Pancreas (tissue), 10 donors: ENCODE results near the gene CDH11. TPM values are rescaled to one million over a fixed set of nuclear protein-coding genes. Genes with fewer than 3 reads are reported as not detected.

Experiments used
- ATAC-seq, 4 donors: fragments of 200-7000 bp; cut with Tn5 transposase; one replicate each; pipeline versions ENCODE4 v1.8.0 to v1.9.1; 2020; ENCODE audit warnings: mild to moderate bottlenecking in 4 of 4, moderate library complexity in 4 of 4
- DNase-seq, 6 donors: peaks; one replicate each; pipeline ENCODE4 v3.0.0-alpha.2; 2020
- FAIRE-seq: peaks from 2 replicates; lab custom pipeline; 2012; peaks lifted over from hg19 to GRCh38; lab: Jason Lieb, UNC
- H3K27ac ChIP-seq, 4 donors: fragments of 200-600 bp; sonication (generic); 1 replicate in 3 of 4; 2 replicates in 1 of 4; pipeline versions ENCODE4 v1.5.0 to v1.8.0; 2020
- H3K27me3 ChIP-seq, 4 donors: fragments of 200-600 bp; one replicate each; pipeline ENCODE4 v1.8.0; 2021
- H3K36me3 ChIP-seq, 3 donors: fragments of 200-600 bp; sonication (generic) in 1 of 3; one replicate each; pipeline versions ENCODE4 v1.5.0 to v1.8.0; 2020 to 2021
- H3K4me1 ChIP-seq, 3 donors: fragments of 200-600 bp; one replicate each; pipeline ENCODE4 v1.8.0; 2021
- H3K4me3 ChIP-seq, 4 donors: fragments of 200-600 bp; sonication (generic) in 2 of 4; one replicate each; pipeline versions ENCODE4 v1.5.0 to v1.8.0; 2020 to 2021
- H3K9me3 ChIP-seq, 4 donors: fragments of 200-600 bp; one replicate each; pipeline ENCODE4 v1.8.0; 2021
- CTCF ChIP-seq, 4 donors: fragments of 200-600 bp; sonication (generic) in 3 of 4; IDR thresholded peaks; one replicate each; pipeline versions ENCODE4 v1.5.0 to v1.8.0; 2021; ENCODE audit warnings: antibody characterized with exemption in 4 of 4
- WGBS, 2 donors: extraction: QIAGEN DNeasy Blood & Tissue Kit; methylation state at CpG; one replicate each; pipeline ENCODE4 v1.1.7; 2013; 5-methylcytosine and 5-hydroxymethylcytosine counted together
- intact Hi-C, 3 donors: fragments of 100-400 bp; cut with DNase I; formaldehyde crosslinking; loops; one replicate each; pipeline versions ENCODE4 v1.11.1 to v1.14.2; 2022
- polyA plus RNA-seq, 2 donors: library from polyadenylated mRNA; stranded (reverse); fragments of 200-250 nt; gene quantifications; one replicate each; pipeline ENCODE4 v1.2.3, GENCODE V29; 2013
- total RNA-seq, 6 donors: library from RNA; stranded (reverse); fragmentation: NEBNext Ultra II Directional in 4 of 6; extraction: Animal tissue kit (Norgen Biotek cat#: 25700) in 4 of 6; gene quantifications; one replicate each; pipeline versions ENCODE4 v1.2.1 to v1.2.4, GENCODE V29; 2021 to 2023
- donor health status: healthy with polysubstance abuse.
- donor health status: DM: no; HTN: no; CAD: no; lungs with moderate emphysema.
- donor health status: DM: no; HTN: no; CAD: no.
- donor health status: control.
- donor health status: control.
- donor health status: Bipolar disorder and iron deficiency.
- donor health status: DM: yes; HTN: yes; CAD: no.
- donor health status: DM: no; HTN: no; CAD: no.
- donor health status: DM: no; HTN: no; CAD: no.
- donor health status: DM: yes; HTN: yes; CAD: no.

The CDH11 gene
- total and polyA plus RNA-seq, 8 donors, result 0.38 to 49.6 (median 1.8) TPM

GRCh38 chr16:64898159-64898558 is 223.7 kb downstream of the CDH11 start:
- 68 to 76% methylated on average over 2 of the region's 2 CpGs for WGBS, 2 donors
- no peaks in the 10 kb centered on the region for H3K4me1 ChIP-seq
- H3K27ac ChIP-seq, result no peak overlapping the region
- ATAC-seq (no peak), DNase-seq (no peak), FAIRE-seq (no peak)
- intact Hi-C loops, result no loop called here
- H3K4me3 ChIP-seq, result no peak overlapping the region
- no peak for TF ChIP-seq CTCF (IDR thresholded peaks at IDR 0.05)
- no peaks in the 10 kb centered on the region for H3K9me3 ChIP-seq
- H3K27me3 ChIP-seq, result no peaks in the 10 kb centered on the region
- no peaks in the 10 kb centered on the region for H3K36me3 ChIP-seq
